Mucosa of rectum (tissue), 2 donors: ENCODE results near the gene VMAC.

Experiments used
- H3K27ac ChIP-seq, 2 donors: one replicate each; pipeline ENCODE4 v1.7.0; 2013; ENCODE audit warnings: inconsistent platforms in 2 of 2, low read depth in 2 of 2, low read length in 2 of 2
- H3K27me3 ChIP-seq, 2 donors: one replicate each; pipeline ENCODE4 v1.7.0; 2013; ENCODE audit warnings: low read length in 2 of 2; ENCODE audit not compliant: control insufficient read depth in 2 of 2, insufficient read depth in 2 of 2
- H3K36me3 ChIP-seq, 2 donors: one replicate each; pipeline ENCODE4 v1.7.0; 2013; ENCODE audit warnings: low read length in 2 of 2; ENCODE audit not compliant: control insufficient read depth in 2 of 2, insufficient read depth in 2 of 2
- H3K4me1 ChIP-seq, 2 donors: one replicate each; pipeline ENCODE4 v1.7.0; 2013; ENCODE audit warnings: low read length in 2 of 2, mild to moderate bottlenecking in 1 of 2; ENCODE audit not compliant: control insufficient read depth in 2 of 2, insufficient read depth in 2 of 2
- H3K4me3 ChIP-seq, 2 donors: one replicate each; pipeline ENCODE4 v1.7.0; 2013; ENCODE audit warnings: low read length in 2 of 2
- H3K9ac ChIP-seq, 2 donors: one replicate each; pipeline ENCODE4 v1.7.0; 2013; ENCODE audit warnings: low read length in 2 of 2, low read depth in 1 of 2, mild to moderate bottlenecking in 1 of 2
- H3K9me3 ChIP-seq, 2 donors: one replicate each; pipeline ENCODE4 v1.7.0; 2013; ENCODE audit warnings: low read length in 2 of 2; ENCODE audit not compliant: control insufficient read depth in 2 of 2
- donor health status: healthy.
- donor health status: Normal muscosa, but diverticular disease.

VMAC gene

GRCh38 chr19:5959260-5960004 lies 54.8 kb downstream of the VMAC start:
- Histone ChIP-seq H3K4me3 (no peak overlapping the region), H3K4me1 (peaks cover 52 to 65% of the 10 kb centered on the region in 2 donors), H3K27ac (no peak overlapping the region), H3K27me3 (no peaks in the 10 kb centered on the region), H3K9me3 (no peaks in the 10 kb centered on the region), H3K36me3 (peaks cover 0 to 6% of the 10 kb centered on the region in 2 donors), H3K9ac (no peak overlapping the region)
